Activated gamma-delta T cell treated with anti-CD3 and anti-CD28 coated beads, Interleukin-2, amount 50 U/mL, for 16 hours (primary cell): Measurements from ENCODE around the gene ILK.

Experiments
- DNase-seq: peaks from one replicate; pipeline ENCODE4 v3.0.0-alpha.2; 2020; ENCODE audit warnings: low read depth

Gene ILK

GRCh38 chr11:6656936-6657335 is 53.4 kb downstream of the ILK start:
- DNase-seq = no peak

- no peak for DNase-seq
These were observed 53.8 kb downstream of the ILK start for GRCh38 chr11:6657346-6657745.

GRCh38 chr11:6658647-6659046 is 55.1 kb downstream of the ILK start:
- no peak for DNase-seq
